Prostate gland (tissue), 2 donors: Measurements from ENCODE around the gene INO80C. TPM values are rescaled to one million over a fixed set of nuclear protein-coding genes. Genes with fewer than 3 reads are reported as not detected.

Experiments
- DNase-seq: peaks from one replicate; pipeline ENCODE4 v3.0.0-alpha.2; 2019; ENCODE audit warnings: low spot score
- H3K27ac ChIP-seq, 2 donors: fragments of 200-600 bp; sonication (generic); 2 replicates each; pipeline ENCODE4 v1.5.1; 2017 to 2019
- H3K27me3 ChIP-seq: fragments of 200-600 bp; sonication (generic); replicated peaks from 2 replicates; pipeline ENCODE4 v1.5.1; 2019; ENCODE audit not compliant: insufficient read depth
- H3K36me3 ChIP-seq, 2 donors: fragments of 200-600 bp; sonication (generic); 1 replicate in 1 of 2; 2 replicates in 1 of 2; pipeline versions ENCODE4 v1.5.1 to v1.8.1; 2017 to 2019
- H3K4me1 ChIP-seq: fragments of 200-600 bp; sonication (generic); replicated peaks from 2 replicates; pipeline ENCODE4 v1.5.1; 2019
- H3K4me3 ChIP-seq, 2 donors: fragments of 200-600 bp; sonication (generic); 2 replicates each; pipeline ENCODE4 v1.5.1; 2017 to 2019
- H3K9me3 ChIP-seq: fragments of 200-600 bp; sonication (generic); 2 replicates; pipeline ENCODE4 v1.5.1; 2017
- CTCF ChIP-seq, 4 experiments: fragments of 200-600 bp in 2 of 4; fragments of 450-650 bp in 2 of 4; sonication (generic) in 2 of 4; IDR thresholded peaks; 1 replicate in 3 of 4; 2 replicates in 1 of 4; pipeline ENCODE4 v1.5.1; 2016 to 2019; ENCODE audit warnings: antibody characterized with exemption in 4 of 4, mild to moderate bottlenecking in 2 of 4, moderate library complexity in 2 of 4
- POLR2A ChIP-seq: fragments of 450-650 bp; IDR thresholded peaks from one replicate; pipeline ENCODE4 v1.6.1; 2016; ENCODE audit warnings: antibody characterized with exemption, mild to moderate bottlenecking
- POLR2AphosphoS5 ChIP-seq: sonication (generic); formaldehyde crosslinking; IDR thresholded peaks from one replicate; pipeline ENCODE4 v1.6.1; 2017; ENCODE audit warnings: antibody characterized with exemption
- WGBS: methylation state at CpG from one replicate; pipeline ENCODE4 v1.1.5; 2018; 5-methylcytosine and 5-hydroxymethylcytosine counted together
- intact Hi-C: fragments of 100-400 bp; cut with DNase I; formaldehyde crosslinking; loops from one replicate; pipeline ENCODE4 v1.14.2; 2022
- total RNA-seq, 2 donors: library from RNA; depleted of rRNA; stranded (reverse); fragments of >200 nt; gene quantifications; one replicate each; pipeline ENCODE4 v1.1.0, GENCODE V29; 2016

The INO80C gene
- total RNA-seq, 2 donors from 2014 or later: 5.0 to 26.4 TPM

GRCh38 chr18:35497027-35497369 is 762 bp downstream of the INO80C start:
- intact Hi-C loops: no loop called here

GRCh38 chr18:35495536-35496314 is 2.0 kb downstream of the INO80C start:
- intact Hi-C loops: no loop called here
- no peaks in the 10 kb centered on the region for H3K36me3 ChIP-seq
- H3K4me3 ChIP-seq: no peak overlapping the region
- no peak for DNase-seq
- 83% methylated on average over 7 of the region's 7 CpGs for WGBS
- H3K9me3 ChIP-seq: no peaks in the 10 kb centered on the region
- no peaks in the 10 kb centered on the region for H3K27me3 ChIP-seq
- no peaks in the 10 kb centered on the region for H3K4me1 ChIP-seq
- no peak overlapping the region for H3K27ac ChIP-seq
- no peak for TF ChIP-seq CTCF (IDR thresholded peaks at IDR 0.05)
- no peak for TF ChIP-seq POLR2AphosphoS5
- TF ChIP-seq POLR2A: no peak

More at GRCh38 chr18:35497027-35497369, 762 bp downstream of the INO80C start:
- peak overlapping the region; percentile 92 to 93 for H3K27ac ChIP-seq
- no peaks in the 10 kb centered on the region for H3K36me3 ChIP-seq
- no peaks in the 10 kb centered on the region for H3K27me3 ChIP-seq
- H3K9me3 ChIP-seq: no peaks in the 10 kb centered on the region
- DNase-seq: no peak
- H3K4me3 ChIP-seq: peak overlapping the region; percentile 53 to 63
- H3K4me1 ChIP-seq: no peaks in the 10 kb centered on the region
- WGBS: 3% methylated on average over 5 of the region's 5 CpGs
- TF ChIP-seq POLR2AphosphoS5 (no peak), POLR2A (no peak), CTCF (IDR thresholded peaks at IDR 0.05) (no peak)

- no peak overlapping the region for H3K27ac ChIP-seq
- H3K36me3 ChIP-seq: no peaks in the 10 kb centered on the region
- H3K4me3 ChIP-seq: no peak overlapping the region
- intact Hi-C loops: no loop called here
- no peak for DNase-seq
- H3K27me3 ChIP-seq: no peaks in the 10 kb centered on the region
- WGBS: 74% methylated on average over 8 of the region's 8 CpGs
- H3K4me1 ChIP-seq: no peaks in the 10 kb centered on the region
- H3K9me3 ChIP-seq: no peaks in the 10 kb centered on the region
- no peak for TF ChIP-seq POLR2A
- TF ChIP-seq POLR2AphosphoS5: no peak
- TF ChIP-seq CTCF (IDR thresholded peaks at IDR 0.05): no peak
Measured at GRCh38 chr18:35494251-35495220, 3.2 kb downstream of the INO80C start.

GRCh38 chr18:35491700-35492077 is 6.1 kb downstream of the INO80C start:
- 81% methylated on average over 5 of the region's 5 CpGs for WGBS
- Histone ChIP-seq H3K36me3 (no peaks in the 10 kb centered on the region), H3K4me3 (no peak overlapping the region), H3K9me3 (no peaks in the 10 kb centered on the region), H3K4me1 (no peaks in the 10 kb centered on the region), H3K27ac (no peak overlapping the region), H3K27me3 (no peaks in the 10 kb centered on the region)
- no peak for DNase-seq
- intact Hi-C loops: no loop called here
- no peak for TF ChIP-seq POLR2A

GRCh38 chr18:35490894-35491699 is 6.7 kb downstream of the INO80C start:
- no peak for DNase-seq
- Histone ChIP-seq H3K9me3 (no peaks in the 10 kb centered on the region), H3K27me3 (no peaks in the 10 kb centered on the region), H3K36me3 (no peaks in the 10 kb centered on the region), H3K27ac (no peak overlapping the region), H3K4me3 (no peak overlapping the region), H3K4me1 (no peaks in the 10 kb centered on the region)
- intact Hi-C loops: no loop called here
- TF ChIP-seq POLR2AphosphoS5 (no peak), CTCF (IDR thresholded peaks at IDR 0.05) (no peak), POLR2A (no peak)
- WGBS: 64% methylated on average over 10 of the region's 10 CpGs
